GM12874 (cell line): Measurements from ENCODE around the gene SAMD4A.

ENCODE experiments used
- CTCF ChIP-seq: IDR thresholded peaks from 2 replicates; pipeline ENCODE4 v1.5.1; 2011; ENCODE audit warnings: low read depth, mild to moderate bottlenecking, control low read depth, low read length, moderate library complexity; ENCODE audit not compliant: insufficient read depth

The SAMD4A gene

GRCh38 chr14:54566410-54567223 is at the start of gene SAMD4A:
Gene SAMD4A (plus strand): TSS chr14:54567128. CDS start chr14:54567917, 789 bp downstream.
- TF ChIP-seq CTCF = peak; percentile 28; the same call in 1 of the 2 replicates

GRCh38 chr14:54524410-54524809 is 42.5 kb upstream of the SAMD4A start:
- TF ChIP-seq CTCF = no peak

- no peak for TF ChIP-seq CTCF
These were observed 38.0 kb upstream of the SAMD4A start for GRCh38 chr14:54528973-54529372.

- no peak for TF ChIP-seq CTCF
These were observed 37.1 kb upstream of the SAMD4A start for GRCh38 chr14:54529811-54530210.

- TF ChIP-seq CTCF = no peak
These were observed 34.6 kb upstream of the SAMD4A start for GRCh38 chr14:54532111-54533012.

- no peak for TF ChIP-seq CTCF
These were observed 33.8 kb upstream of the SAMD4A start for GRCh38 chr14:54533100-54533499.

- no peak for TF ChIP-seq CTCF
These were observed 31.8 kb upstream of the SAMD4A start for GRCh38 chr14:54535126-54535525.
